SK-MEL-5 (cell line): ENCODE measurements around the gene AKAP1. TPM values are rescaled to one million over a fixed set of nuclear protein-coding genes. Genes with fewer than 3 reads are reported as not detected.
A peak's percentile ranks its signal among the peaks of the same experiment; 100 is the strongest.

ENCODE experiments used
- DNase-seq: peaks from one replicate; pipeline ENCODE4 v3.0.0-alpha.2; 2016; ENCODE audit warnings: low read depth, low spot score
- in situ Hi-C: cut with HindIII; loops from 2 replicates; pipeline ENCODE4 v1.10.0; 2016; ENCODE audit warnings: low sequenced_read_pairs, high pct_unique_total_duplicates, low pct_unique_long_range_greater_than_20kb
- total RNA-seq: library from RNA; depleted of rRNA; stranded (reverse); fragments of >200 nt; shearing (Covaris generic); gene quantifications from 2 replicates; pipeline ENCODE4 v1.2.3, GENCODE V29; 2014

AKAP1 gene
- total RNA-seq, 1 experiment from 2014 or later: 35.1 TPM

- no peak for DNase-seq
- in situ Hi-C loops: no loop called here
Observed at GRCh38 chr17:57071991-57072944, 12.8 kb upstream of the AKAP1 start.

DNA sequence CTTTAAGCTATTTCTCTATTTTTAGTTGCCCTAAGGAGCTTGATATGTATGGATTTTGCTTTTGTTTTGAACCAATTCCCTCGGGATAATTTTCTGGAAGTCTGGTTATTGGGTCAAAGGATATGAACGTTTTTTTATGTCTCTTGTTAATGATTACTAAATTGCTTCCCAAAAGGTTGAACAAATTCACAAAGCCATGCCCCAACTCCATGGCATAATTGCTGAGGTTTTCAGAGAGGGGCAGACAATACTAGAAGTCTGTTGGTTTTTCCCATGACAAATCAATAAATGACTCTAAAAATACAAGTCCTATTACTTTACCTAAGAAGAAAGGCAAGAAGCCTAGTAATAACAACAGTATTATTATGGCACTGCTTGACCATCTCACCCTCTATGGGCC, 11.4 kb upstream of the AKAP1 start:
- in situ Hi-C loops: no loop called here
- DNase-seq: no peak

DNA sequence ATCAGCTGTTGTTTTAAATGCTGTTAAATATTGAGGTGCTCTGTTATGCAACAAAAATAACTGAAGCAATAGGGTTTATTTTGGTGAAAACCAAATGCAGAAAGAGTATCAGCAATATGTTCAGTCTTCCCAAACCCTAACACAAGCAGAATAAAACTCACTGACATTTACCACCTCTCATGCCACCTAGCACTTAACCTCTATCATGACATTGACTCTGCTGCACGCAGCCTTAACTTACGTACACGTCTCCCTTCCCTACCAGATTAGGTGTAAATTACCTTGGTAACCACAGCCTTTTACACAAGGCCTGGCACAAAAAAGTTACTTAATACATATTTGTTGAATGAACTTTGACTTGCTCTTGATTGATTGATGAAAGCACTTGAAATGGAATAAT, 9.9 kb upstream of the AKAP1 start:
- in situ Hi-C loops: no loop called here

DNA sequence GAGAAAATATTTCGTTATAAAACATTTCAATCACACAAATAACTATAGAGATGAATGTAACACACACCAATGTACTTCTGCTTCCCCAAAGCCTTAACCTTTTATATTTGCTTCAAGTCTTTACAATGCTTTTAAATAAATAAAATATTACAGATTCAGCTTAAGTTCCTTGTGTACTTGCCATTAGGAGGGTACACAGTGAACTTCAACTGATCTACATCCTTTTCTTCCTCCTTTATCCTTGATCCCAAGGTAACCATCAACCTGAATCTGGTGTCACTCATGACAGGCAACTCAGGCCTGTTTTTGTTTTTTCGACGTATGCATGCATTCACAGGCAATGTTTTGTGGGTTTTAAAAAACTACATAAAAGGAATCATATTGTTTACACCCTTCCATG, 9.3 kb upstream of the AKAP1 start:
- no peak for DNase-seq
- in situ Hi-C loops: no loop called here

More for the DNA sequence above, 9.9 kb upstream of the AKAP1 start:
- no peak for DNase-seq

- in situ Hi-C loops: no loop called here
- no peak for DNase-seq
Observed at GRCh38 chr17:57077000-57077399, 8.0 kb upstream of the AKAP1 start.

GRCh38 chr17:57078274-57078673, 6.8 kb upstream of the AKAP1 start:
- DNase-seq: no peak
- in situ Hi-C loops: no loop called here

DNA sequence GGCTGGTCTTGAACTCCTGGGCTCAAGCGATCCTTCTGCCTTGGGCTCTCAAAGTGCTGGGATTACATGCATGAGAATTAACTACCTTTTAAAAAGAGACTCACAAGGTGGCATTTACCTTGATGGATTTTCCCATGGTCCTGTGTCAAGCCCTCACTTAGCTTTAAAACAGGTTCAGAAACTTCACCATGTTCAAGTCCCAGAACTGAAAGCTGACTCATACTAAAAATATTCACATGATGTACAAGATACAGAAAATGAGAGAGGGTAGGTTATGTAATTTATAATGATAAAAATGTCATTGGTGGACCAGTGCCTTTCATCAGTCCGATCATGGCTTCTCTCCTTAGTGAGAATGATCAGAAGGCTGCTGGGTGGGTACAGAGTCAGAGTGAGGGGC, 4.3 kb upstream of the AKAP1 start:
- no peak for DNase-seq
- in situ Hi-C loops: no loop called here

- in situ Hi-C loops: no loop called here
- no peak for DNase-seq
Observed at GRCh38 chr17:57082441-57082840, 2.6 kb upstream of the AKAP1 start.

- in situ Hi-C loops: no loop called here
- DNase-seq: no peak
Observed at GRCh38 chr17:57084361-57084801, 665 bp upstream of the AKAP1 start.

DNA sequence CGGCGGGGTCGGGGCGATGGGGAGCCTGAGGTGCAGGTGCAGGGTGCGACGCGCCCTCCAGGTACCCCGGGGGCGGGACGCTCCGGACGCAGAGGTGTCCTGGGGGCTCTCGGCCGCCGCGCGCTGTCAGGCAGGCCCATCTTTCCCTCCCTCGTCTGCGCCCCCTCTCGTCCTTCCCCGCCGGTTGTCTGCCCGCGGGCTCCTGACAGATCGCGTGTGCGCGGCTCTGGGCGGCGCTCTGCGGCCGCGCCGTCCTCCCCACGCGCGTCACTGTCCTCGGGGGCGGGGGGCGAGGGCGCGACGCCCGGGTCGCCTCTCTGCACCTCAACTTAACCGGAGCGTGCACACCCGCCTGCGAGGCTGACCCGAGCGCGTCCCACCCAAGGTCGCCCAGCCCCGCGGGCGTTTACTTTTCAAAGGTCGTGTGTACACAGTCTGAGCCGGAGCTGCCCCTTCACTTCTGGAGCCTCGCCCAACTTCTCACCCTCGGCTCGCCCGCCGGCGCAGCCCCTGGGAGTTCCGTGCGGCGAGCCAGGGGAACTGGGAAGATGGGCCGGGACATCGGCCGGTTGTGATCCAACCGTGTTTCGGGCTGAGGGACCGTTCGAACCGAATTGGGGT, 512 bp downstream of the AKAP1 start:
- in situ Hi-C loops: no loop called here
- peak; percentile 57 for DNase-seq

DNA sequence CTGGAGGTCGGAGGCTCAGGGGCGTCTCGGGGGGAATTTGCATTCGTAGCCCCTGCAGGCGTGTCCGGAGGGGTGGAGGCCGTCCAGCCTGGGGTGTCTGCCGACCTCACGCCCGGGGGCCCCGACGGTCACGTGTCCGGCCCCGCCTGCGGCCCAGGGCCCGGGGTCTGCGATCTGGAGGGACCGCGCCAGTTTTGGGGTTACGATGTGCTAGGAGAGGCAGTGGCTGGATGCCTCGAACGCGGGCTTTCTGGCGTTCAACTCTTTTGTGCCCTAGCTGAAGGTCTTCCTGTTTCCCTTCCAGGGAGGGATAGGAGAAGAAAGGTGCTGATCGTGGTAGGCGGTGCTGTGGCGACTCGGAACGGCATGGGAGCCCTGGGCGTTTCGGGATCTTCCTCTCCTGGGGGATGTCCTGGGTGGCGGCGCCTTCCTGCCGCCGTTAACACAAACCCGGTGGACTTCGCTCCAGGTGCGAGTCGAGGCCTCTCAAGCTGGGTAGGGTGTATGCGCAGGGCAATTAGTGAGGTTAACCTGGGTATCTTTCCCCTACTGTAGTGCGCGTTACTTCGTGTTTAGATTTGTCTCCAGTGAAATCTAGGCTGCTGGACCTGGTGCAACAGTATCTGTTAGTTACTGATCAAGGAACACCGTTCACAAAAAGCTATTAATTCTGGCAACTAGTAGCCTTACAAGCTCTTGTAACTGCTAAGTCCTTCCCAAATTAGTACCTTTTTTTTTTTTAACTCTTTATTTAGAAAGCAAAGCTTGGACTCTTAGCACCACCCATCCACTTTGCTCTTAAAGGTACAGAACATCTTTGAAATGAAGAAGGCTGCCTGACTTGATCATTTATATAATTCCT, 1.3 kb downstream of the AKAP1 start:
- in situ Hi-C loops: no loop called here
- peak; percentile 47 for DNase-seq

GRCh38 chr17:57088298-57088697, 3.3 kb downstream of the AKAP1 start:
- in situ Hi-C loops: no loop called here
- no peak for DNase-seq

DNA sequence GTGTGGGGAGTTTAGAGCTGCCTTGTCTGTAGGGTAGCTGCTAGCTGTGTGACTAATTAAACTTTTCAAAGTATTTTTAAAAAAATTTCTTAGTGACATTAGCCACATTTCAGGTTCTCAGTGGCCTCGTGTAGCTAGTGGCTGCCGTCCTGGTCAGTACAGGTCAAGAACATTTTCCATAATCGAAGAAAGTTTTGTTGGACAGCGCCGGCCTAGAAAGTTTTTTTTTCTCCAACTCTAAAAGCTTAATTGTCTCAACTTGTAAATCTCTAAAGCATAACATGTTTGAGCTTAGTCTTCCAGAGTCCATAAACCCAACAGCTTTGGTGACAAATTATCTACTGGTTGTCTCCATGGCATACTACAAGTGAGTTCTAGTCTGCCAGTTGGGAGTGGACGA, 4.3 kb downstream of the AKAP1 start:
- no peak for DNase-seq
- in situ Hi-C loops: no loop called here

- in situ Hi-C loops: no loop called here
- DNase-seq: no peak
Observed at GRCh38 chr17:57090560-57091185, 5.6 kb downstream of the AKAP1 start.

DNA sequence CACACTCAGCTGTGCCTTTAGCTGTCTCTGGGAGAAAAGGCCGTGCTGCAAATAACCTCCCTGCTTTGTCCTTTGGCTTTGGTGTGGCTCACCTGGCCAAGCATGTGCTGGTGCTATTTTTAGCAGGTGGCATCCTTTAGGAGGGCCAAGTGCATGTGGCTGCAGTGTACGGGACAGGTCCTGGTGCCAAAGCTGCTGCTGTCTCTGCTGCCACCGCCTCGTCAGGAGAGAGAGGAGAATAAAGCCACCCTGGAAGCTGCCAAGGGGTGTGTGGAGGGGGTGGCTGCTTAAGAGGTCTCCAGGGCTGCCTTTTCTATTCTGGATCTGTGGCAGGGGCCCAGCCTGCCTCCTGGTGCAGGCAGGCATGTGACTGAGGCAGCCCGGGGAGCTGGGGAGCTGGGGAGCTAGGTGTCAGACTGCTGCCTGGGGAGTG, 6.2 kb downstream of the AKAP1 start:
- in situ Hi-C loops: no loop called here
- DNase-seq: no peak

DNA sequence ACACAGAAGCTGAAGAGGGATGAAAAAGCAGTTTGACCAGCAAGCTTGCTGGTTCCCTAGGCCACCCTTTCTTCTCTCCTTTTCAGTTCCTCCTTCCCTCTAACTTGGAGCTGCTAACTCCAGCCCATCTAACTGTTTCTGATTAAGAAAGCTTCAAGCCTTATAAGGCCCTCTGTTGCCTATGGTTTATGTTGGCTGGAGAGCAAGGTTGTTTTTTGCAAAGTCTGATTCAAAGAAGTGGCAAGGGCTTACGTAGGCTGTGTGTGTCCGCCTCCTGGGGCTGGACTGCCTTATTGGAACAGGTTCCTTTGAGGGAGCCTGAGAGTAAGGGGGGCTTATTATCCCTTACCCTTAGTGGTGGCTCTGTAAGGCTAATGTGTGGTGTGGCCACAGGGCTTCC, 7.1 kb downstream of the AKAP1 start:
- in situ Hi-C loops: no loop called here
- DNase-seq: no peak

DNA sequence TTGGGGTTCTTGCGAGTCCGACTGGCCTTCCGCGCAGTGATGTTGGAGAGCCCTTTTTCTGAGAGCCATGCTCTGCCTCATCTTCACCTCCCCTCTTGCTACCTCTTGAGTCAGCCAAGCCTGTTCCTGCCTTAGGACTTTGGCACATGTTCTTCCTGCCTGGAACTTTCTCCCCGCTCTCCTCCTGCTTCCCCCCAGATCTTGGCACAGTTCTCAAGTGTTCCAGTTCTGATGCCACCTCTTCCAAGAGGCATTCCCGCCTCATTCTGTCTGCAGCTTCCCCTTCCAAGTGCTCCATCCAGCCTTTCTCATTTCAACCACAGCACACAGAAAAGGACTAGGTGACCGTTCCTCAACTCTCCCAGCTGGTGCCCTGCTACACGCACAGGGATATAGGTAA, 7.7 kb downstream of the AKAP1 start:
- DNase-seq: no peak
- in situ Hi-C loops: no loop called here
